GM23248 (cell line): ENCODE measurements around the gene TMEM116. TPM values are rescaled to one million over a fixed set of nuclear protein-coding genes. Genes with fewer than 3 reads are reported as not detected.

Experiments
- DNase-seq: peaks from one replicate; pipeline ENCODE4 v3.0.0-alpha.2; 2015
- H2AFZ ChIP-seq: fragments of 200-600 bp; sonication (generic); 2 replicates; pipeline ENCODE4 v1.6.1; 2016; ENCODE audit warnings: antibody characterized with exemption
- H3F3A ChIP-seq: fragments of 200-600 bp; sonication (generic); 2 replicates; pipeline ENCODE4 v1.6.1; 2016; ENCODE audit warnings: mild to moderate bottlenecking, antibody characterized with exemption, mixed run types; ENCODE audit not compliant: insufficient read depth
- H3K27ac ChIP-seq: fragments of 200-600 bp; sonication (generic); 2 replicates; pipeline ENCODE4 v1.5.1; 2016; ENCODE audit warnings: mild to moderate bottlenecking
- H3K27me3 ChIP-seq: fragments of 200-600 bp; sonication (generic); replicated peaks from 2 replicates; pipeline ENCODE4 v1.6.1; 2016; ENCODE audit warnings: mild to moderate bottlenecking; ENCODE audit not compliant: insufficient read depth
- H3K36me3 ChIP-seq: fragments of 200-600 bp; sonication (generic); 2 replicates; pipeline ENCODE4 v1.6.1; 2016; ENCODE audit warnings: low read depth, mild to moderate bottlenecking
- H3K4me1 ChIP-seq: fragments of 200-600 bp; sonication (generic); 2 replicates; pipeline ENCODE4 v1.6.1; 2016; ENCODE audit warnings: mild to moderate bottlenecking; ENCODE audit not compliant: insufficient read depth
- H3K4me2 ChIP-seq: fragments of 200-600 bp; sonication (generic); one replicate; pipeline ENCODE4 v1.6.1; 2016; ENCODE audit warnings: mild to moderate bottlenecking; ENCODE audit not compliant: unreplicated experiment
- H3K4me3 ChIP-seq: fragments of 200-600 bp; sonication (generic); 2 replicates; pipeline ENCODE4 v1.5.1; 2016; ENCODE audit warnings: mild to moderate bottlenecking
- H3K79me2 ChIP-seq: fragments of 200-600 bp; sonication (generic); 2 replicates; pipeline ENCODE4 v1.6.1; 2016; ENCODE audit warnings: mild to moderate bottlenecking; ENCODE audit not compliant: insufficient read depth
- H3K9ac ChIP-seq: fragments of 200-600 bp; sonication (generic); 2 replicates; pipeline ENCODE4 v1.6.1; 2016; ENCODE audit warnings: mild to moderate bottlenecking
- H3K9me2 ChIP-seq: fragments of 200-600 bp; sonication (generic); 2 replicates; pipeline ENCODE4 v1.6.1; 2016; ENCODE audit warnings: mixed run types, mild to moderate bottlenecking, moderate library complexity; ENCODE audit not compliant: insufficient read depth
- H3K9me3 ChIP-seq: fragments of 200-600 bp; sonication (generic); one replicate; pipeline ENCODE4 v1.6.1; 2017; ENCODE audit warnings: low read depth
- H4K20me1 ChIP-seq: fragments of 200-600 bp; sonication (generic); 2 replicates; pipeline ENCODE4 v1.6.0; 2016; ENCODE audit not compliant: insufficient read depth
- EZH2 ChIP-seq: fragments of 200-600 bp; sonication (generic); IDR thresholded peaks from 2 replicates; pipeline ENCODE4 v1.6.1; 2018; ENCODE audit warnings: antibody characterized with exemption, mild to moderate bottlenecking; ENCODE audit not compliant: insufficient read depth, poor library complexity, severe bottlenecking
- EZH2phosphoT487 ChIP-seq: fragments of 200-600 bp; sonication (generic); IDR thresholded peaks from 2 replicates; pipeline ENCODE4 v1.6.1; 2018; ENCODE audit warnings: antibody characterized with exemption, moderate library complexity, mild to moderate bottlenecking, low read depth; ENCODE audit not compliant: insufficient read depth
- WGBS, 2 experiments: methylation state at CpG; one replicate each; pipeline ENCODE4 v1.1.6; 2015 to 2017; ENCODE audit warnings: low lambda C conversion rate in 2 of 2, low coverage in 1 of 2; ENCODE audit errors: missing lambda C conversion rate in 2 of 2; 5-methylcytosine and 5-hydroxymethylcytosine counted together
- in situ Hi-C: fragments of 300-500 bp; cut with MboI; formaldehyde crosslinking; loops from 2 replicates; pipeline ENCODE4 v1.15.0; 2020
- polyA plus RNA-seq: library from polyadenylated mRNA; unstranded; fragments of >200 nt; fragmentation: Nextera tagmentation; extraction: Ambion mirVana; gene quantifications from 2 replicates; pipeline ENCODE4 v1.2.1, GENCODE V29; 2016
- total RNA-seq: library from RNA; depleted of rRNA; stranded (reverse); fragments of >200 nt; shearing (Covaris generic); gene quantifications from 2 replicates; pipeline ENCODE4 v1.2.3, GENCODE V29; 2014

The TMEM116 gene
- total and polyA plus RNA-seq, 2 experiments from 2014 or later = 10.7 to 17.1 TPM

- Histone ChIP-seq H3K9ac (no peak overlapping the region), H3K36me3 (peaks cover 53% of the 10 kb centered on the region), H2AFZ (no peak overlapping the region), H3K4me2 (no peak overlapping the region), H3K27ac (no peak overlapping the region), H3F3A (peaks cover 26% of the 10 kb centered on the region; the same call in 1 of the 2 replicates), H3K9me3 (no peaks in the 10 kb centered on the region), H4K20me1 (no peaks in the 10 kb centered on the region), H3K4me1 (no peaks in the 10 kb centered on the region), H3K4me3 (no peak overlapping the region), H3K27me3 (no peaks in the 10 kb centered on the region), H3K9me2 (no peaks in the 10 kb centered on the region), H3K79me2 (peaks cover 37% of the 10 kb centered on the region)
- in situ Hi-C loops = no loop called here
- DNase-seq = peak; percentile 12
- no peak for TF ChIP-seq EZH2
- TF ChIP-seq EZH2phosphoT487 = no peak
- WGBS, 2 experiments = 63 to 70% methylated on average over 4 of the region's 4 CpGs
Observed at GRCh38 chr12:112025808-112026375, 12.9 kb upstream of the TMEM116 start.

- H3F3A ChIP-seq = peaks cover 34% of the 10 kb centered on the region
- H3K4me1 ChIP-seq = peaks cover 12% of the 10 kb centered on the region
- no peak overlapping the region for H3K4me3 ChIP-seq
- 97 to 99% methylated on average over 4 of the region's 4 CpGs for WGBS, 2 experiments
- H3K27ac ChIP-seq = no peak overlapping the region
- H3K9ac ChIP-seq = no peak overlapping the region
- no peaks in the 10 kb centered on the region for H4K20me1 ChIP-seq
- H3K9me2 ChIP-seq = no peaks in the 10 kb centered on the region
- no peaks in the 10 kb centered on the region for H3K27me3 ChIP-seq
- no peaks in the 10 kb centered on the region for H3K9me3 ChIP-seq
- no peak for TF ChIP-seq EZH2phosphoT487
- no peak for TF ChIP-seq EZH2
- no peak for DNase-seq
- in situ Hi-C loops = no loop called here
- H3K79me2 ChIP-seq = peaks cover 56% of the 10 kb centered on the region
- H3K36me3 ChIP-seq = peaks cover 37% of the 10 kb centered on the region
- H2AFZ ChIP-seq = no peak overlapping the region
- H3K4me2 ChIP-seq = no peak overlapping the region
Observed at GRCh38 chr12:112023759-112024396, 10.9 kb upstream of the TMEM116 start.

- no peak overlapping the region for H3K4me2 ChIP-seq
- no peak overlapping the region for H3K27ac ChIP-seq
- TF ChIP-seq EZH2phosphoT487 (no peak), EZH2 (no peak)
- no peaks in the 10 kb centered on the region for H3K27me3 ChIP-seq
- peaks cover 25% of the 10 kb centered on the region for H3K36me3 ChIP-seq
- 79 to 84% methylated on average over 11 of the region's 11 CpGs for WGBS, 2 experiments
- peaks cover 44% of the 10 kb centered on the region for H3F3A ChIP-seq
- H4K20me1 ChIP-seq = no peaks in the 10 kb centered on the region
- DNase-seq = no peak
- peaks cover 20% of the 10 kb centered on the region for H3K4me1 ChIP-seq
- peaks cover 67% of the 10 kb centered on the region for H3K79me2 ChIP-seq
- no peak overlapping the region for H3K9ac ChIP-seq
- H3K4me3 ChIP-seq = no peak overlapping the region
- H3K9me3 ChIP-seq = no peaks in the 10 kb centered on the region
- H2AFZ ChIP-seq = no peak overlapping the region
- in situ Hi-C loops = no loop called here
- H3K9me2 ChIP-seq = no peaks in the 10 kb centered on the region
Observed at GRCh38 chr12:112022241-112023016, 9.5 kb upstream of the TMEM116 start.

GRCh38 chr12:112020947-112021457, 8.0 kb upstream of the TMEM116 start:
- H4K20me1 ChIP-seq = no peaks in the 10 kb centered on the region
- peaks cover 82% of the 10 kb centered on the region for H3K79me2 ChIP-seq
- H3K4me1 ChIP-seq = peaks cover 20% of the 10 kb centered on the region
- no peaks in the 10 kb centered on the region for H3K9me2 ChIP-seq
- TF ChIP-seq EZH2 (no peak), EZH2phosphoT487 (no peak)
- no peak for DNase-seq
- H3K9me3 ChIP-seq = no peaks in the 10 kb centered on the region
- H3K4me2 ChIP-seq = no peak overlapping the region
- in situ Hi-C loops = no loop called here
- no peak overlapping the region for H2AFZ ChIP-seq
- H3K9ac ChIP-seq = no peak overlapping the region
- no peaks in the 10 kb centered on the region for H3K27me3 ChIP-seq
- peaks cover 24% of the 10 kb centered on the region for H3K36me3 ChIP-seq
- H3F3A ChIP-seq = peaks cover 39% of the 10 kb centered on the region
- H3K27ac ChIP-seq = no peak overlapping the region
- H3K4me3 ChIP-seq = no peak overlapping the region
- WGBS, 2 experiments = 91 to 92% methylated on average over 8 of the region's 8 CpGs
